NCI-H1436 (cell line): ENCODE results near the gene ZNF91.
"Not testable (repeated sequence)": the region's sequence is repeated elsewhere in the genome, so short reads cannot be mapped to it uniquely, and the experiment has no call there.

Experiments
- DNase-seq: peaks from one replicate; lab custom pipeline; 2025; lab: John Stamatoyannopoulos, UW

ZNF91 gene

GRCh38 chr19:23395722-23396117 lies 449 bp upstream of the ZNF91 start:
- DNase-seq, result not testable (repeated sequence)

- no peak for DNase-seq
Measured at GRCh38 chr19:23394511-23394910, 760 bp downstream of the ZNF91 start.

GRCh38 chr19:23393121-23393520 lies 2.1 kb downstream of the ZNF91 start:
- no peak for DNase-seq

- DNase-seq, result no peak
Measured at GRCh38 chr19:23391236-23391635, 4.0 kb downstream of the ZNF91 start.

- no peak for DNase-seq
Measured at GRCh38 chr19:23385404-23385803, 9.9 kb downstream of the ZNF91 start.

GRCh38 chr19:23384858-23385257 lies 10.4 kb downstream of the ZNF91 start:
- DNase-seq, result no peak

- no peak for DNase-seq
Measured at GRCh38 chr19:23384166-23384565, 11.1 kb downstream of the ZNF91 start.

- no peak for DNase-seq
Measured at GRCh38 chr19:23382955-23383354, 12.3 kb downstream of the ZNF91 start.

GRCh38 chr19:23381114-23381513 lies 14.2 kb downstream of the ZNF91 start:
- DNase-seq, result no peak

GRCh38 chr19:23379671-23380070 lies 15.6 kb downstream of the ZNF91 start:
- DNase-seq, result not testable (repeated sequence)

GRCh38 chr19:23378948-23379347 lies 16.3 kb downstream of the ZNF91 start:
- DNase-seq, result no peak

GRCh38 chr19:23377276-23377675 lies 18.0 kb downstream of the ZNF91 start:
- no peak for DNase-seq

GRCh38 chr19:23366437-23366836 lies 28.8 kb downstream of the ZNF91 start:
- no peak for DNase-seq

- not testable (repeated sequence) for DNase-seq
Measured at GRCh38 chr19:23366031-23366430, 29.2 kb downstream of the ZNF91 start.

- DNase-seq, result no peak
Measured at GRCh38 chr19:23365222-23365621, 30.0 kb downstream of the ZNF91 start.

- not testable (repeated sequence) for DNase-seq
Measured at GRCh38 chr19:23361843-23362242, 33.4 kb downstream of the ZNF91 start.

- DNase-seq, result no peak
Measured at GRCh38 chr19:23351806-23352205, 43.5 kb downstream of the ZNF91 start.

GRCh38 chr19:23346696-23347095 lies 48.6 kb downstream of the ZNF91 start:
- DNase-seq, result no peak

- DNase-seq, result no peak
Measured at GRCh38 chr19:23345838-23346237, 49.4 kb downstream of the ZNF91 start.

- no peak for DNase-seq
Measured at GRCh38 chr19:23343434-23344010, 51.7 kb downstream of the ZNF91 start.

- DNase-seq, result no peak
Measured at GRCh38 chr19:23328211-23328610, 67.1 kb downstream of the ZNF91 start.

GRCh38 chr19:23321953-23322549 lies 73.2 kb downstream of the ZNF91 start:
- no peak for DNase-seq

- DNase-seq, result not testable (repeated sequence)
Measured at GRCh38 chr19:23321403-23321802, 73.9 kb downstream of the ZNF91 start.

GRCh38 chr19:23319571-23319970 lies 75.7 kb downstream of the ZNF91 start:
- not testable (repeated sequence) for DNase-seq
